Cardiac muscle cell (in vitro differentiated cells and primary cell): ENCODE data around the gene TRAF2. TPM values are rescaled to one million over a fixed set of nuclear protein-coding genes. Genes with fewer than 3 reads are reported as not detected.

Source experiments
- DNase-seq, 2 donors: peaks; one replicate each; pipeline versions ENCODE4 v3.0.0 to v3.0.0-alpha.2; 2010 to 2017; ENCODE audit warnings: low read depth in 1 of 2, low spot score in 1 of 2
- H3K27ac ChIP-seq: fragments of 200-600 bp; sonication (generic); 2 replicates; pipeline ENCODE4 v1.5.1; 2016
- H3K27me3 ChIP-seq: fragments of 200-600 bp; sonication (generic); 2 replicates; pipeline ENCODE4 v1.6.0; 2016; ENCODE audit warnings: control low read depth
- H3K36me3 ChIP-seq: fragments of 200-600 bp; sonication (generic); 2 replicates; pipeline ENCODE4 v1.5.1; 2016; ENCODE audit warnings: control low read depth
- H3K4me1 ChIP-seq: fragments of 200-600 bp; sonication (generic); 2 replicates; pipeline ENCODE4 v1.8.1; 2017; ENCODE audit warnings: low read depth, mild to moderate bottlenecking, mixed run types
- H3K4me3 ChIP-seq: fragments of 200-600 bp; sonication (generic); 2 replicates; pipeline ENCODE4 v1.5.1; 2016; ENCODE audit warnings: mild to moderate bottlenecking
- H3K9me3 ChIP-seq: fragments of 200-600 bp; sonication (generic); 2 replicates; pipeline ENCODE4 v1.5.1; 2017; ENCODE audit warnings: low read depth, mild to moderate bottlenecking, control low read depth
- polyA plus RNA-seq: library from polyadenylated mRNA; unstranded; fragments of >200 nt; fragmentation: Nextera tagmentation; extraction: Ambion mirVana; gene quantifications from 2 replicates; pipeline ENCODE4 v1.2.1, GENCODE V29; 2016
- total RNA-seq: library from RNA; depleted of rRNA; stranded (reverse); fragments of >200 nt; gene quantifications from 2 replicates; pipeline ENCODE4 v1.2.3, GENCODE V29; 2016
- TF ChIP-seq, protein P1 (sequence below): IDR thresholded peaks from 2 replicates; pipeline ENCODE4 v1.5.1; 2012; ENCODE audit warnings: low read depth, mild to moderate bottlenecking, low read length

TRAF2 gene
- total and polyA plus RNA-seq, 2 experiments from 2014 or later, result 25.6 to 37.2 TPM

DNA sequence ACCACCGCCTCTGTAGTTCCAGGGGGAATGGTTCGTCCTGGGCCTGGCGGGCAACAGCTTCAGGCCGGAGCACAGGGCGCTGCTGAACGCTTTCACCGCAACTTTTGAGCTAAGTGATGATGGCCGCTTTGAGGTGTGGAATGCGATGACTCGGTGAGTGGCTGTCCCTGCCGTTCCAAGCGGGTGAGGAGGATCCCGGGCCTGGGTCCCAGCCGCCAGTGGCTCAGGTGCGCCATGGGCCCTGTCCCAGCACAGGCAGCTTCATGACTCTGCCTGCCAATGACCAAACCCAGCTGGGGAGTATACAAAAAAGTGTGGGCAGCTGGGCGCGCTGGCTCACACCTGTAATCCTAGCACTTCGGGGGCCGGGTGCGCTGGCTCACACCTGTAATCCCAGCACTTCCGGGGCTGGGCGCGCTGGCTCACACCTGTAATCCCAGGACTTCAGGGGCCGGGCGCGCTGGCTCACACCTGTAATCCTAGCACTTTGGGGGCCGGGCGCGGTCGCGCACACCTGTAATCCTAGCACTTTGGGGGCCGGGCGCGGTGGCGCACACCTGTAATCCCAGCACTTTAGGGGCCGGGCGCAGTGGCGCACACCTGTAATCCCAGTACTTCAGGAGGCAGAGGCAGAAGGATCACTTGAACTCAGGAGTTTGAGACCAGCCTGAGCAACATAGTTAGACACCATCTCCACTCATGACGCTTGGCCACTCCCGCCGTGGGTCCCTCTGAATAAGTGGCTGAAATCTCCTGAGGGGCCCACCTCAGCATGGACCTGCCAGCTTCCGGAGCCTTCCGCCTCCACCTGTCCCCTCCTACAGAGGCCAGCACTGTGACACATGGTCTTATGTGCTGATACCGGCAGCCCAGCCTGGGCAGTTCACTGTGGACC is 66.8 kb downstream of the TRAF2 start:
- Histone ChIP-seq H3K27me3 (no peaks in the 10 kb centered on the region), H3K9me3 (no peaks in the 10 kb centered on the region), H3K36me3 (no peaks in the 10 kb centered on the region), H3K4me1 (peaks cover 17% of the 10 kb centered on the region), H3K4me3 (no peak overlapping the region), H3K27ac (peak overlapping the region; percentile 43)
- TF ChIP-seq, protein P1, sequence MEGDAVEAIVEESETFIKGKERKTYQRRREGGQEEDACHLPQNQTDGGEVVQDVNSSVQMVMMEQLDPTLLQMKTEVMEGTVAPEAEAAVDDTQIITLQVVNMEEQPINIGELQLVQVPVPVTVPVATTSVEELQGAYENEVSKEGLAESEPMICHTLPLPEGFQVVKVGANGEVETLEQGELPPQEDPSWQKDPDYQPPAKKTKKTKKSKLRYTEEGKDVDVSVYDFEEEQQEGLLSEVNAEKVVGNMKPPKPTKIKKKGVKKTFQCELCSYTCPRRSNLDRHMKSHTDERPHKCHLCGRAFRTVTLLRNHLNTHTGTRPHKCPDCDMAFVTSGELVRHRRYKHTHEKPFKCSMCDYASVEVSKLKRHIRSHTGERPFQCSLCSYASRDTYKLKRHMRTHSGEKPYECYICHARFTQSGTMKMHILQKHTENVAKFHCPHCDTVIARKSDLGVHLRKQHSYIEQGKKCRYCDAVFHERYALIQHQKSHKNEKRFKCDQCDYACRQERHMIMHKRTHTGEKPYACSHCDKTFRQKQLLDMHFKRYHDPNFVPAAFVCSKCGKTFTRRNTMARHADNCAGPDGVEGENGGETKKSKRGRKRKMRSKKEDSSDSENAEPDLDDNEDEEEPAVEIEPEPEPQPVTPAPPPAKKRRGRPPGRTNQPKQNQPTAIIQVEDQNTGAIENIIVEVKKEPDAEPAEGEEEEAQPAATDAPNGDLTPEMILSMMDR, result no peak
- DNase-seq, result no peak

DNA sequence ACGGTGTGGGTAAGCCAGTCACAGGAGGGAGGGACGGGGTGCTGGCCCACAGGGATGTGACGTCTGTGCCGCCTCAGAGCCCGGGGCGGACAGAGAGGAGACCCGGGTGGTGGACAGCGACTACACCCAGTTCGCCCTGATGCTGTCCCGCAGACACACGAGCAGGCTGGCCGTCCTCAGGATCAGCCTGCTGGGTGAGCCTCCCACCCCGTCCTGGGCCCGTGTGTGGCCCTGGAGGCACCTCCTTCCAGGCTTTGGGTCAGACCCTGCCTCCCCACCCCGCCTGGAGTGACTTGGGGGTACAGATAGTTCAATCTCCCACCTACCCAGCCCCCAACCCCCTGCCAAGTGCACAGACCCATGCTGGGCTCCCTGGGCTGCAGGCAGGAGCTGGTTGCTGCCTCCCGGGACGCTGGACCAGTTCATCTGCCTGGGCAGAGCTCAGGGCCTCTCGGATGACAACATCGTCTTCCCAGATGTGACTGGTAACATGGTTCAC is 67.5 kb downstream of the TRAF2 start:
- no peaks in the 10 kb centered on the region for H3K36me3 ChIP-seq
- no peak for DNase-seq
- H3K27ac ChIP-seq, result no peak overlapping the region
- H3K4me3 ChIP-seq, result no peak overlapping the region
- peaks cover 15% of the 10 kb centered on the region for H3K4me1 ChIP-seq
- no peaks in the 10 kb centered on the region for H3K27me3 ChIP-seq
- TF ChIP-seq, protein P1, result no peak
- H3K9me3 ChIP-seq, result no peaks in the 10 kb centered on the region

DNA sequence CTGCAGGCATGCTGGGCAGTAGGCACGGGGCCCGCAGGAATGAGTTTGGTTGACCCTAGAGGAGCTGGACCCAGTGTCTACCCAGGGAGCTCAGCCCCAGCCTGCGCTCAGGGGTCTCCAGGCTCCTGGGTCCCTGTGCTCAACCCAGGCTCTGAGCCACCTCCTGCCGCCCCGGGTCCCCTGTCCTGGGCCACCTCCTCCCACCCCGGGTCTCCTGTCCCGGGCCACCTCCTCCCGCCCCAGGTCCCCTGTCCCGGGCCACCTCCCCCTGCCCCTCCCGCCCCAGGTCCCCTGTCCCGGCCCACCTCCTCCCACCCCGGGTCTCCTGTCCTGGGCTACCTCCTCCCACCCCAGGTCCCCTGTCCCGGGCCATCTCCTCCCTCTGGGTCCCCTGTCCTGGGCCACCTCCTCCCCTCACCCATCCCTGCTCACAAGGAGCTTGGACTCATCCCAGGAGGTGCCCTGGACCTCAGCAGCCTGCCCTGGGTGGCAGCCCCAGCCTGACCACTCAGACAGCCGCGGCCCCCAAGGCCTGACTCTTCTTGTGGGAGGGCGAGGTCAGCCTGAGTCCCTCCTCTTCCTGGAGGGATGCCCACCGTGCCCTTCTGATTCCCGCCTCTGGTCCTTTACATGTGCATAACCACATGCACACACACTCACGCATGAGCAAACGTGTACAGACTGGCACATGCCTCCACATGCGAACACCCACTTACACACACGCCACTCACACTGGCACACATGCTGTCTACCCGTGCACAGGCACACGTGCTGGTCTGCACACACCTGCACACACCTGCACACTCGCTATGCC is 68.2 kb downstream of the TRAF2 start:
- TF ChIP-seq, protein P1, result no peak
- H3K36me3 ChIP-seq, result no peaks in the 10 kb centered on the region

DNA sequence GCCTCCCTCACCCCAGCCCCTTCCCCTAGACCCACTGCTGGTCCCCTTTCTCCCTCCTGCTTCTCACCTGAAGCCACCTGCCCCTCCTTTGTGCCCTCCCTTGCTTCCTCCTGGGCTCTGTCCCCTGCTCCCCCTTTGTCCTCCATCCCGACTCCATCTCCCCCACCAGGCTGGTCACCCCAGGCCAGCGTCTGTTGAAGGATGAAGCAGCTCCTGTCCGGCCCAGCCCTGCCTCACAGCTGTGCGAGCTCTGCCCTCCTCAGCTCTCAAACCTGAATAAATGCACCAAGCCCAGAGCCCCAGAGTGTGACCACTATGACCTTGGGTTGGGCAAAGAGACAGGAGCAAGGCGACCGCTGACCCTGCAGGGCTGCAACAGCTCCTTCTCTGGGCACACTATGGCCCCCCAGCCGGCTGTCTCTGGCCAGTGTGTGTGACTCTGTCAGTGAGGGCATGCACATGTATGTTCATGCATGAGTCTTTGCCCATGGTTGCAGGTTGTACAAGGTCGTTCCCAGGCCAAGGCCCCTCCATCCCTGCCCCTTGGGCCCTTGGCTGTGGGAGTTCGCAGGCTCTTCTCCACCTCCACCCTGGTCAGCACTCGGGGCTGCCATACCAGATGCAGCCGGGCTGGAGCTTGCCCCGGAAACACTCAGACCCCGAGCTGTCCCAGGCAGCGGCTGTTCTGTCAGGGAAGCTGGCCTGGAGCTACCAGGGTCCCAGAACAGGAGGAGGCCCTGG is 69.1 kb downstream of the TRAF2 start:
- Histone ChIP-seq H3K4me3 (no peak overlapping the region), H3K27ac (no peak overlapping the region), H3K4me1 (peaks cover 7% of the 10 kb centered on the region), H3K36me3 (no peaks in the 10 kb centered on the region), H3K9me3 (no peaks in the 10 kb centered on the region), H3K27me3 (no peaks in the 10 kb centered on the region)
- DNase-seq, result no peak
- TF ChIP-seq, protein P1, result no peak

More for the DNA sequence above, 68.2 kb downstream of the TRAF2 start:
- Histone ChIP-seq H3K4me3 (no peak overlapping the region), H3K9me3 (no peaks in the 10 kb centered on the region), H3K27ac (no peak overlapping the region), H3K27me3 (no peaks in the 10 kb centered on the region), H3K4me1 (peaks cover 10% of the 10 kb centered on the region)
- DNase-seq, result no peak

DNA sequence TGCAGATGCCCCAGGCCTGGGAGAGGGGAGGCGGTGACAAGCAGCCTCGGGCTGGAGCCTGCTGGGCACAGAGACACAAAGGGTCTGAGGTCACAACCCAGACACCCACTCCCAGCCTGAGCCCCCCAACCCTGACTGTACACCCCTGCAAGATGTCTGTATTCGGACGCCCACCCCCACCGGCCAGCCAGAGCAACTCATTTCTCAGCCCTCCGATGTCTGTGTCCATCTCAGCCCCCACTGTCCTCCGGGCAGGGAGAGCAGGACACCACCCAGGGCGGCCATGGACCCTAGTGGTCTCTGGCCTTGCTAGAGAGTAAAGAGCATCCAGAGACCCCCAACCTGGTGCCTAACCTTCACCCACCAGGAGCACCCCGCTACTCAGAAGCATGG is 69.6 kb downstream of the TRAF2 start:
- Histone ChIP-seq H3K36me3 (no peaks in the 10 kb centered on the region), H3K4me1 (peaks cover 1% of the 10 kb centered on the region), H3K4me3 (no peak overlapping the region), H3K27ac (no peak overlapping the region), H3K9me3 (no peaks in the 10 kb centered on the region), H3K27me3 (no peaks in the 10 kb centered on the region)
- no peak for DNase-seq
- TF ChIP-seq, protein P1, result no peak
